ENCODE measurements around the gene RPL3. TPM values are rescaled to one million over a fixed set of nuclear protein-coding genes. Genes with fewer than 3 reads are reported as not detected.
A peak's percentile ranks its signal among the peaks of the same experiment; 100 is the strongest.

RPL3 gene
- total and polyA plus RNA-seq, 4 donors, result 580 to 1,767 (median 1,184) TPM

DNA sequence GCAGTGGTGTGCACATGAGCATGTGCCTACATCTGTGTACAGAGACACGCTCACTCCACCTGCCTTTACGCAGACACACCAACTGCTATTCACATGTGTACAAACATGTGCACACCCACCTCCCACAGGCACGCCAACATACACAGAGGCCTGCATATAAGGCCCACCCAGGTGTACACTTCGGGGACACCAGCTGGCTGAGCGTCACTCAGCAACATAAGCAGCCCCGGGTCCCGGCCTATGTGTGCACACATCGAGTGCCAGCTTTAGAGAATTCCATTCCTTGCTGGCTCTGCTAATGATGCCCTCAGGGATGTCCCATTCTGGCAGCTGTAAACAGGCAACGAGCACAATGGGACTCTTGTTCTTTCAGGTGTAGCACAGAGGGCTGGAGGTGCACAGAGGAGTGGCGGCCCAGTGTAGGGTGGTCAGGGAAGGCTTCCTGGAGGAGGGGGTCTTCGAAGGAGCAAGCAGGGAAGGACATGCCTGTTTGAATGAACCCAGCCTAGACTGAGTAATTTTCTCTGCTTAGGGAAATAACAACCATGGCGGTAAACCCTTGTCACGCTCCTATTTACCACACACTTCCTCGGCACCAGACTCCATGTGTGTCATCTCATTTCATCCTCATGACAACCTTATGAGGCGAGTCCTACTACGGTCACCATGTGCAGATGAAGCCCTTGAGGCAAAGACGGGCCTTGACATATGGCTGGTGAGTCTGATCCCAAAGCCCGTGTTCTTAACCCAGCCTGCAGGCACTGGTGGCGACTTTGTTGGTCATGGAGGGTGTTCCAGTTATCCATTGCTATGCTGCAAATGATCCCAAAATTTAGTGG lies 35.1 kb downstream of the RPL3 start:
- H3K9ac ChIP-seq (ENCODE audit: low read depth in 1 of 2, low read length in 2 of 2), result no peak overlapping the region
- peak overlapping the region in 1 of 2 donors; percentile 50 for H3K27ac ChIP-seq (ENCODE audit: low read depth in 1 of 2, low read length in 2 of 2)
- DNase-seq (ENCODE audit: low spot score), result no peak
- no peak overlapping the region for H3K4me3 ChIP-seq (ENCODE audit: low read depth in 1 of 3, low read length in 3 of 3)
- H3K36me3 ChIP-seq (ENCODE audit: control insufficient read depth in 4 of 4, insufficient read depth in 3 of 4, low read depth in 1 of 4, low read length in 3 of 4), result no peaks in the 10 kb centered on the region
- H3K4me1 ChIP-seq (ENCODE audit: control insufficient read depth in 4 of 4, insufficient read depth in 4 of 4, low read length in 3 of 4), result peaks cover 1 to 12% (median 8%) of the 10 kb centered on the region in 4 donors
- no peaks in the 10 kb centered on the region for H3K27me3 ChIP-seq (ENCODE audit: control insufficient read depth in 4 of 4, insufficient read depth in 4 of 4, low read length in 3 of 4)
- peaks cover 0 to 6% (median 2%) of the 10 kb centered on the region in 4 donors for H3K9me3 ChIP-seq (ENCODE audit: control insufficient read depth in 4 of 4, low read length in 3 of 4)
- TF ChIP-seq RXRA (IDR thresholded peaks at IDR 0.05), result no peak
- no peak for TF ChIP-seq RAD21 (IDR thresholded peaks at IDR 0.05)
- TF ChIP-seq, protein P1, sequence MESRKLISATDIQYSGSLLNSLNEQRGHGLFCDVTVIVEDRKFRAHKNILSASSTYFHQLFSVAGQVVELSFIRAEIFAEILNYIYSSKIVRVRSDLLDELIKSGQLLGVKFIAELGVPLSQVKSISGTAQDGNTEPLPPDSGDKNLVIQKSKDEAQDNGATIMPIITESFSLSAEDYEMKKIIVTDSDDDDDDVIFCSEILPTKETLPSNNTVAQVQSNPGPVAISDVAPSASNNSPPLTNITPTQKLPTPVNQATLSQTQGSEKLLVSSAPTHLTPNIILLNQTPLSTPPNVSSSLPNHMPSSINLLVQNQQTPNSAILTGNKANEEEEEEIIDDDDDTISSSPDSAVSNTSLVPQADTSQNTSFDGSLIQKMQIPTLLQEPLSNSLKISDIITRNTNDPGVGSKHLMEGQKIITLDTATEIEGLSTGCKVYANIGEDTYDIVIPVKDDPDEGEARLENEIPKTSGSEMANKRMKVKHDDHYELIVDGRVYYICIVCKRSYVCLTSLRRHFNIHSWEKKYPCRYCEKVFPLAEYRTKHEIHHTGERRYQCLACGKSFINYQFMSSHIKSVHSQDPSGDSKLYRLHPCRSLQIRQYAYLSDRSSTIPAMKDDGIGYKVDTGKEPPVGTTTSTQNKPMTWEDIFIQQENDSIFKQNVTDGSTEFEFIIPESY (IDR thresholded peaks at IDR 0.05), result no peak
- TF ChIP-seq, protein P2, sequence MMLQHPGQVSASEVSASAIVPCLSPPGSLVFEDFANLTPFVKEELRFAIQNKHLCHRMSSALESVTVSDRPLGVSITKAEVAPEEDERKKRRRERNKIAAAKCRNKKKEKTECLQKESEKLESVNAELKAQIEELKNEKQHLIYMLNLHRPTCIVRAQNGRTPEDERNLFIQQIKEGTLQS (IDR thresholded peaks at IDR 0.05), result no peak
- TF ChIP-seq, protein P3, sequence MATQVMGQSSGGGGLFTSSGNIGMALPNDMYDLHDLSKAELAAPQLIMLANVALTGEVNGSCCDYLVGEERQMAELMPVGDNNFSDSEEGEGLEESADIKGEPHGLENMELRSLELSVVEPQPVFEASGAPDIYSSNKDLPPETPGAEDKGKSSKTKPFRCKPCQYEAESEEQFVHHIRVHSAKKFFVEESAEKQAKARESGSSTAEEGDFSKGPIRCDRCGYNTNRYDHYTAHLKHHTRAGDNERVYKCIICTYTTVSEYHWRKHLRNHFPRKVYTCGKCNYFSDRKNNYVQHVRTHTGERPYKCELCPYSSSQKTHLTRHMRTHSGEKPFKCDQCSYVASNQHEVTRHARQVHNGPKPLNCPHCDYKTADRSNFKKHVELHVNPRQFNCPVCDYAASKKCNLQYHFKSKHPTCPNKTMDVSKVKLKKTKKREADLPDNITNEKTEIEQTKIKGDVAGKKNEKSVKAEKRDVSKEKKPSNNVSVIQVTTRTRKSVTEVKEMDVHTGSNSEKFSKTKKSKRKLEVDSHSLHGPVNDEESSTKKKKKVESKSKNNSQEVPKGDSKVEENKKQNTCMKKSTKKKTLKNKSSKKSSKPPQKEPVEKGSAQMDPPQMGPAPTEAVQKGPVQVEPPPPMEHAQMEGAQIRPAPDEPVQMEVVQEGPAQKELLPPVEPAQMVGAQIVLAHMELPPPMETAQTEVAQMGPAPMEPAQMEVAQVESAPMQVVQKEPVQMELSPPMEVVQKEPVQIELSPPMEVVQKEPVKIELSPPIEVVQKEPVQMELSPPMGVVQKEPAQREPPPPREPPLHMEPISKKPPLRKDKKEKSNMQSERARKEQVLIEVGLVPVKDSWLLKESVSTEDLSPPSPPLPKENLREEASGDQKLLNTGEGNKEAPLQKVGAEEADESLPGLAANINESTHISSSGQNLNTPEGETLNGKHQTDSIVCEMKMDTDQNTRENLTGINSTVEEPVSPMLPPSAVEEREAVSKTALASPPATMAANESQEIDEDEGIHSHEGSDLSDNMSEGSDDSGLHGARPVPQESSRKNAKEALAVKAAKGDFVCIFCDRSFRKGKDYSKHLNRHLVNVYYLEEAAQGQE (IDR thresholded peaks at IDR 0.05), result no peak
- no peak for TF ChIP-seq FOXA1 (IDR thresholded peaks at IDR 0.05)
- TF ChIP-seq FOXA2 (IDR thresholded peaks at IDR 0.05), result no peak
- WGBS, result 90% methylated on average over 19 of the region's 19 CpGs

DNA sequence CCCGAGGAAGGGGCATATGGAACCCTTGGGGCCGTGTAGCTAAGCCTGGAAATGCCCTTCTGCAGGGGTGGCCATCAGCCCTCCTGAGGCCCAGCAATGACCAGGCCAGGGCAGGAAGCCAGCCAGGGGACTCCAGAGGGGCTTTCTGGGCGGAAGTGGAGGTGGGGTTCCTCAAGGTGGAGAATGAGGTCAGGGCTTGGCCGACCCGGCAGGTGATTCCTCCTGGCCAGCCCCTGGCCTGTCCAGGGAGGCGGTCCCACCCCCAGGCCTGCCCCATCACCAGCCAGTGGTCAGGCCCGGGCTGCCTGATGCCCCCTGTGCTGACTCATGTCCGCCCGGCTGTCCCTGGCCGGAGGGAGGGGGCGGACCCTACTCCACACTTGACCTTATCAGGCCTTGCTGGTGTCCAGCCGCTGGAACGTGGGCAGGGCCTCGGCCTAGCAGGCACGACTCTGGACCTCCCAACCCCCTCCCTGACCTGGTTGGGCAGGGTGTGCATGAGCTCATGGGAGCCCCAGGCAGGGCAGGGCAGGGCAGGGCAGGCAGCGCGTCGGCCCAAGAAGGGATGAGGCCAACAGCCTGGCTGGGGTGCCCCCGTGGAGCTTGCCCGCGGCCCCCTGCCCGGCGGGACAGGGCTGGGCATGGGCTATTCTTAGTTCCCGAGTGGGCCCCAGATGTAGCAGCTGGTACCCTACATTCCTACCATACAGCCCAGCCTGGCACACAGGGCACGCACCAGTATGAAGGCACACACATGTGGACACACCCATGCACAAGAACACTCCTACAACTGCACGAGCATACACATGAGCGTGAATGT lies 35.9 kb downstream of the RPL3 start:
- H3K27me3 ChIP-seq (ENCODE audit: control insufficient read depth in 4 of 4, insufficient read depth in 4 of 4, low read length in 3 of 4), result no peaks in the 10 kb centered on the region
- H3K4me1 ChIP-seq (ENCODE audit: control insufficient read depth in 4 of 4, insufficient read depth in 4 of 4, low read length in 3 of 4), result peaks cover 0 to 10% (median 7%) of the 10 kb centered on the region in 4 donors
- TF ChIP-seq FOXA2 (IDR thresholded peaks at IDR 0.05) (no peak), SP1 (IDR thresholded peaks at IDR 0.05) (peak; percentile 27)
- H3K9ac ChIP-seq (ENCODE audit: low read depth in 1 of 2, low read length in 2 of 2), result no peak overlapping the region
- peak overlapping the region; percentile 61 to 82 for H3K27ac ChIP-seq (ENCODE audit: low read depth in 1 of 2, low read length in 2 of 2)
- DNase-seq (ENCODE audit: low spot score), result peak; percentile 67
- H3K36me3 ChIP-seq (ENCODE audit: control insufficient read depth in 4 of 4, insufficient read depth in 3 of 4, low read depth in 1 of 4, low read length in 3 of 4), result no peaks in the 10 kb centered on the region
- no peak overlapping the region for H3K4me3 ChIP-seq (ENCODE audit: low read depth in 1 of 3, low read length in 3 of 3)
- H3K9me3 ChIP-seq (ENCODE audit: control insufficient read depth in 4 of 4, low read length in 3 of 4), result peaks cover 0 to 6% (median 2%) of the 10 kb centered on the region in 4 donors
- 76% methylated on average over 27 of the region's 27 CpGs for WGBS
